H1 (cell line): Measurements from ENCODE around the gene PDGFD. TPM values are rescaled to one million over a fixed set of nuclear protein-coding genes. Genes with fewer than 3 reads are reported as not detected.

Source experiments
- CEBPB ChIP-seq: IDR thresholded peaks from 2 replicates; pipeline ENCODE4 v1.6.1; 2012; ENCODE audit warnings: low read depth, low read length
- CHD7 ChIP-seq: fragments of 300-600 bp; sonication (generic); IDR thresholded peaks from 2 replicates; pipeline ENCODE4 v1.7.1; 2012; ENCODE audit warnings: low read length, moderate library complexity, mild to moderate bottlenecking, inconsistent platforms; ENCODE audit not compliant: insufficient replicate concordance
- CTCF ChIP-seq, 3 experiments: IDR thresholded peaks; 1 replicate in 2 of 3; 2 replicates in 1 of 3; pipeline versions ENCODE4 v1.5.1 to v1.6.1; 2011; ENCODE audit warnings: low read length in 3 of 3, mild to moderate bottlenecking in 3 of 3, inconsistent platforms in 2 of 3, low read depth in 1 of 3, moderate library complexity in 1 of 3; ENCODE audit not compliant: insufficient read depth in 1 of 3; ENCODE audit errors: control extremely low read depth in 1 of 3
- EP300 ChIP-seq, 2 experiments: IDR thresholded peaks; 1 replicate in 1 of 2; 2 replicates in 1 of 2; pipeline ENCODE4 v1.6.1; 2011 to 2012; ENCODE audit warnings: low read depth in 2 of 2, low read length in 2 of 2, mild to moderate bottlenecking in 2 of 2, borderline replicate concordance in 1 of 2, inconsistent platforms in 1 of 2, moderate library complexity in 1 of 2
- SP4 ChIP-seq: IDR thresholded peaks from 2 replicates; pipeline ENCODE4 v1.6.1; 2012; ENCODE audit warnings: low read length, inconsistent platforms
- YY1 ChIP-seq: IDR thresholded peaks from 2 replicates; pipeline ENCODE4 v1.6.1; 2011; ENCODE audit warnings: low read depth, mild to moderate bottlenecking, low read length
- polyA plus RNA-seq, 7 experiments: library from polyadenylated mRNA; depleted of rRNA in 3 of 7; stranded (reverse) in 5 of 7; unstranded in 2 of 7; fragments of >200 nt in 5 of 7; fragments of 200-250 nt in 2 of 7; gene quantifications; 1 replicate in 5 of 7; 2 replicates in 1 of 7; 4 replicates in 1 of 7; pipeline versions ENCODE4 v1.2.1 to v1.2.3, GENCODE V29; 2011 to 2013; ENCODE audit warnings: missing spikeins in 2 of 7, mixed read lengths in 2 of 7
- total RNA-seq: library from RNA; stranded (reverse); fragmentation: NEBNext Ultra II Directional; extraction: Animal tissue kit (Norgen Biotek cat#: 25700); gene quantifications from 2 replicates; pipeline ENCODE4 v1.2.1, GENCODE V29; 2021

The PDGFD gene
- total and polyA plus RNA-seq, 2 of the 8 experiments (the other 6 are each of a cell fraction or from before 2014, with no cell fraction given) = 1.1 to 3.9 TPM

- TF ChIP-seq CHD7 = no peak
- TF ChIP-seq CTCF (IDR thresholded peaks at IDR 0.05; ENCODE audit: control extremely low read depth in 1 of 3, insufficient read depth in 1 of 3, low read depth in 1 of 3, low read length in 3 of 3) = no peak
- no peak for TF ChIP-seq CEBPB
- no peak for TF ChIP-seq SP4
- no peak for TF ChIP-seq YY1
- no peak for TF ChIP-seq EP300 (IDR thresholded peaks at IDR 0.05; ENCODE audit: borderline replicate concordance in 1 of 2, low read depth in 2 of 2, low read length in 2 of 2)
Measured at GRCh38 chr11:103894034-103894433, 269.9 kb downstream of the PDGFD start (continued).
